HG02852 (cell line): Measurements from ENCODE around the gene ZNF638.

ENCODE experiments used
- ATAC-seq: cut with Tn5 transposase; IDR thresholded peaks from one replicate; pipeline ENCODE4 v1.9.1; 2021; ENCODE audit warnings: mild to moderate bottlenecking, moderate library complexity; ENCODE audit not compliant: unreplicated experiment

The ZNF638 gene

GRCh38 chr2:71467180-71467815, 135.7 kb downstream of the ZNF638 start:
- no peak for ATAC-seq

DNA sequence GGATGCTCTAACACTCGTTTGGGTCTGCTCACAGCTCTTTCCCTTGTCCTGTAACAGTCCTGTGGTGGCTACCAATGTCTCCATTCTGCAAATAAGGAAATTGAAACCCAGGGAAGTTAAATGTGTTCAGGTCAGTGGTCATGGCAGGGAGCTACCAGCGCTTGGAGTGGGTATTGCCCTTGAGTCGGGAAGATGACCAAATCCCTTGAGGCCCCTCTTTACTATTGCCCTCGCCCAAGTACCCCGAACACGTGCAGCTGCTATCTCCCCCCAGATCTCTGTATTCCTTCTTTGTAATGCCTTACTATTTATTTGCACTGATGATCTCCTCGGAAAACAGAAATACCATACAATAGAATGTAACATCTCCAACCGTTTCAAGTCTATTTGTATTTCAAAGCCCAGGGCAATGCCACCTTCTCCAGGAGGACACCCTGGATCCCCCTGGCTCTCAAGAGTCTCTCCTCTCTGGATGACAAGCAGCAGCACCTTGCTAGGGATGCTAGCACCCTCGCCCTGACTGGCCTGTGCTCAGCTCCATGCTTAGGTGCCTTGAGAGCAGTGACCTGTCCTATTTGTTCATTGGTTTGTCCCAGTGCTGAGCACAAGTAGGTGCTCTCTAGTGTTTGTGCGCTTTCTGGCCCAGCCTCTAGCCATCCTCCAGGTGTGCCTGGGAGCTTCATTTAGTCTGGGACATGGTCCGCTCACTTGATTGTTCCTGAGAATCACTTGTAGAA, 136.9 kb downstream of the ZNF638 start:
- ATAC-seq = no peak

GRCh38 chr2:71469403-71470398, 138.1 kb downstream of the ZNF638 start:
- no peak for ATAC-seq

DNA sequence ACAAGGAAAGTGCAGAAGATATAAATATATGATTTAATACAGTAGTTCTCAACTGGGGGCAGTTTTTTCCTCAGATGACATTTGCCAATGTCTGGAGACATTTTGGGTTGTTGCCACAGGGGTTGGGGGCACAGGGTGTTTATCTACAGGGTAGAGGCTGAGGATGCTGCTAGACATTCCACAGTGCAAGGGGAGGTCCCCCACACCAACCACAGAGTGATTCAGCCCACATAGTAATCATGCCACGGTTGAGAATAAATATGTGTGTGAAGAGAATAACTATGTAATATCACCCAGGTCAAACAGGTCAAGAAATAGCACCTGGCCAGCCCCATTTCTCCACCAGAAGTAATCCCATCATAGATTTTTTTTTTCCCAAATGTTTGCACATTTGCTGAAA, 139.7 kb downstream of the ZNF638 start:
- no peak for ATAC-seq

GRCh38 chr2:71472019-71472418, 140.4 kb downstream of the ZNF638 start:
- no peak for ATAC-seq

GRCh38 chr2:71473346-71474031, 141.9 kb downstream of the ZNF638 start:
- ATAC-seq = no peak

GRCh38 chr2:71474116-71474743, 142.6 kb downstream of the ZNF638 start:
- no peak for ATAC-seq

- ATAC-seq = no peak
These were observed 143.3 kb downstream of the ZNF638 start for GRCh38 chr2:71474744-71475397.

DNA sequence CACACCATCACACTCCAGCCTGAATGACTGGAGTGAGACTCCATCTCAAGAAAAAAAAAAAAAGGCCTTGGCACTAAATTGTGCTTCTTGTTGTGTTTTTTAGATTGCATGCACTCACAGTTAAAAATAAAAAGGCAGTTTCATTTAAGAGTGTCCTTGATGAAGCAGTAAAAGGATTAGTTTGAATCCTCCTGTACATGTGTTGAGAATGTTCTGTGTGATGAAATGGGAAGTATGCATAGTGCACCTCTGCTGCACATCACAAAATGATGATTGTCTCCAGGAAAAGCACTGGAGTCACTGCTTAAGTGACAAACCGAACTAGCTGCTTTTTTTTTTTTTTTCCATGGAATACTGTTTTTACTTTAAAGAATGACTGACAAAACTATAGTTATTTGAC, 144.9 kb downstream of the ZNF638 start:
- ATAC-seq = no peak

DNA sequence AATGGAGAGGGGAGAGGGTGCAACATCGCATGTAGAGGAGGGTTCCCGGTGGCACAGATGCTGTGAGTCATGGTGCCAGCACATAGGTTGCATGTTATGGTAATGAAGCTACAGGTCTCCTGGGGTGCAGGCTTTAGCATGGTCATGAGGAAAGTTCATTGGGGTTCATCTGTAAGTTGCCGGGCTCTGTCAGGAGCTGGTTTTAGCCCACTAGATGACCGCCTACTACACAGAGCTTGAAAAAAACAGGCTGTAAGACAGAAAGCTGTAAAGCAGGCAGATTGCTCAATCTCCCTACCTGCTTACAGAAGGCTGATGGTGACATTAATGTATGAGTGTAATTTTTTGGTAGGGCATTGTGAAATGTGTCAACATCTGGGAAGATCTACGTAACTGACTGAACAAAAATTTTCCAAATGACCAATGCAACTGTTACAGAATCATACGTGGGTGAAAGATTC, 145.7 kb downstream of the ZNF638 start:
- ATAC-seq = no peak

GRCh38 chr2:71478806-71479205, 147.2 kb downstream of the ZNF638 start:
- no peak for ATAC-seq

- no peak for ATAC-seq
These were observed 147.7 kb downstream of the ZNF638 start for GRCh38 chr2:71479261-71479660.

DNA sequence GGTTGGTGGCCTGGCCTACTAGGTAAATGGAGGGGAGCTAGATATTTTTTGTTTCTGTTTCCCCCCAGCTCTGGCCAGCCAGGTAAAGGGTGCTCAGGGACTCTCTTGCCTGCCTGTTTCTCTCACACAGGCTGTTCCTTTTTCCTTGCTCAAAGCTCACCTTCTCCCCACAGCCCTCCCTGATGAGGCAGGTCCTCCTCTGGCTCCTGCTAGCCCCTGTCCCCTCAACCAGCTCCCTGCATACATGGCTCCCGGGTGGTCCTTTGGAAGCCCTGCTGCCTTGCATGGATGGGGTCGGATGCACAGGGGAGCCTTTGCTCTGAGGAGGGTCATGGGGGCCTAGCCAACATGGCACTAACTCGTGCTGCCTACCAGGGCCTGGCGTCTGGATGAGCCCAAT, 149.5 kb downstream of the ZNF638 start:
- no peak for ATAC-seq

DNA sequence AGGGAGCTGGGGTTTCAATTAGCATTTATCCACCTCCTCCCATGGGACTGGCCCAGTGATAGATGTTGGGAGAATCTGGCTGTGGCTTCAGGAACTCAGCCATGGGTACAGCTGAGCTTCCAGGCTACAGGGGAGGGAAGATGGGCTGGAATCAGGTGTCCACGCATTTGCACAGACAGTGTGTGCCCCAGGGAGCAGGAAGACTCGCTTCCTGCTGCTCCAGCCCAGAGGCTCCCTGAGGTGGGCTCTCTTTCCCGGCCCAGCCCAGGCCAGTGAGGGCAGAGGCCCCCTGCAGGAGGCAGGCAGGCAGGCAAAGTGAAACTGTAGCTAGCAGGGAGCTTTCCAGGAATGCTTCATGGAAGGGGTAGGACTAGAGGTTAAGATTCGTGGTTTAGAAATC, 150.5 kb downstream of the ZNF638 start:
- no peak for ATAC-seq

- no peak for ATAC-seq
These were observed 151.7 kb downstream of the ZNF638 start for GRCh38 chr2:71483246-71483645.

GRCh38 chr2:71484354-71484753, 152.8 kb downstream of the ZNF638 start:
- ATAC-seq = no peak
